Mammary epithelial cell (primary cell): ENCODE data around the gene FAM53B.

ENCODE experiments used
- CTCF ChIP-seq, 2 donors: IDR thresholded peaks in 1 of 2; conservative IDR thresholded peaks in 1 of 2; 2 replicates each; pipeline ENCODE4 v1.5.1; 2011 to 2012; ENCODE audit warnings: inconsistent platforms in 2 of 2, low read length in 2 of 2, mild to moderate bottlenecking in 2 of 2, control low read depth in 1 of 2, low read depth in 1 of 2; ENCODE audit not compliant: insufficient read depth in 1 of 2; ENCODE audit errors: extremely low read depth in 1 of 2
- EZH2 ChIP-seq: IDR thresholded peaks from 2 replicates; pipeline ENCODE4 v1.6.1; 2012; ENCODE audit warnings: low read length, inconsistent platforms, borderline replicate concordance

GRCh38 chr10:124660404-124661125 is 83.6 kb downstream of the FAM53B start:
- TF ChIP-seq CTCF (conservative IDR thresholded peaks at IDR 0.05 in 1 of 2, IDR thresholded peaks at IDR 0.05 in 1 of 2; ENCODE audit: extremely low read depth in 1 of 2, insufficient read depth in 1 of 2, low read depth in 1 of 2, low read length in 2 of 2) (no peak), EZH2 (no peak)
